Measurements from ENCODE around the gene ZNF569. TPM values are rescaled to one million over a fixed set of nuclear protein-coding genes. Genes with fewer than 3 reads are reported as not detected.
"Not testable (repeated sequence)": the region's sequence is repeated elsewhere in the genome, so short reads cannot be mapped to it uniquely, and the experiment has no call there.

ZNF569 gene
- total RNA-seq, 1 donor, result 6.9 TPM

- no peak for DNase-seq (ENCODE audit: insufficient read length, low spot score, missing footprints)
- H3K9me3 ChIP-seq (ENCODE audit: low read depth, low read length), result peaks cover 29% of the 10 kb centered on the region
Observed at GRCh38 chr19:37413313-37414084, 53.7 kb downstream of the ZNF569 start.

GRCh38 chr19:37412700-37413099, 54.5 kb downstream of the ZNF569 start:
- Histone ChIP-seq H3K27ac (ENCODE audit: low read depth, low read length) (no peak overlapping the region), H4K20me1 (ENCODE audit: insufficient read depth, low read length) (no peaks in the 10 kb centered on the region), H3K4me2 (ENCODE audit: insufficient read depth, low read length) (no peak overlapping the region), H3K4me3 (ENCODE audit: insufficient read depth, low read length) (no peak overlapping the region), H3K4me1 (ENCODE audit: insufficient read depth, low read length) (no peaks in the 10 kb centered on the region), H3K79me2 (ENCODE audit: insufficient read depth, low read length) (no peaks in the 10 kb centered on the region), H3K36me3 (ENCODE audit: insufficient read depth, low read length) (no peaks in the 10 kb centered on the region), H3K27me3 (ENCODE audit: insufficient read depth, low read length) (no peaks in the 10 kb centered on the region), H3K9me3 (ENCODE audit: low read depth, low read length) (peaks cover 31% of the 10 kb centered on the region), H2AFZ (ENCODE audit: low read length) (no peak overlapping the region)
- TF ChIP-seq CTCF (IDR thresholded peaks at IDR 0.05; ENCODE audit: extremely low read depth, low read depth, low read length), result no peak
- DNase-seq (ENCODE audit: insufficient read length, low spot score, missing footprints), result no peak

More at GRCh38 chr19:37413313-37414084, 53.7 kb downstream of the ZNF569 start:
- no peak for TF ChIP-seq CTCF (IDR thresholded peaks at IDR 0.05; ENCODE audit: extremely low read depth, low read depth, low read length)
- Histone ChIP-seq H2AFZ (ENCODE audit: low read length) (no peak overlapping the region), H3K27me3 (ENCODE audit: insufficient read depth, low read length) (no peaks in the 10 kb centered on the region), H3K4me1 (ENCODE audit: insufficient read depth, low read length) (no peaks in the 10 kb centered on the region), H3K4me2 (ENCODE audit: insufficient read depth, low read length) (no peak overlapping the region), H4K20me1 (ENCODE audit: insufficient read depth, low read length) (no peaks in the 10 kb centered on the region), H3K36me3 (ENCODE audit: insufficient read depth, low read length) (no peaks in the 10 kb centered on the region), H3K27ac (ENCODE audit: low read depth, low read length) (no peak overlapping the region), H3K79me2 (ENCODE audit: insufficient read depth, low read length) (no peaks in the 10 kb centered on the region), H3K4me3 (ENCODE audit: insufficient read depth, low read length) (no peak overlapping the region)

DNA sequence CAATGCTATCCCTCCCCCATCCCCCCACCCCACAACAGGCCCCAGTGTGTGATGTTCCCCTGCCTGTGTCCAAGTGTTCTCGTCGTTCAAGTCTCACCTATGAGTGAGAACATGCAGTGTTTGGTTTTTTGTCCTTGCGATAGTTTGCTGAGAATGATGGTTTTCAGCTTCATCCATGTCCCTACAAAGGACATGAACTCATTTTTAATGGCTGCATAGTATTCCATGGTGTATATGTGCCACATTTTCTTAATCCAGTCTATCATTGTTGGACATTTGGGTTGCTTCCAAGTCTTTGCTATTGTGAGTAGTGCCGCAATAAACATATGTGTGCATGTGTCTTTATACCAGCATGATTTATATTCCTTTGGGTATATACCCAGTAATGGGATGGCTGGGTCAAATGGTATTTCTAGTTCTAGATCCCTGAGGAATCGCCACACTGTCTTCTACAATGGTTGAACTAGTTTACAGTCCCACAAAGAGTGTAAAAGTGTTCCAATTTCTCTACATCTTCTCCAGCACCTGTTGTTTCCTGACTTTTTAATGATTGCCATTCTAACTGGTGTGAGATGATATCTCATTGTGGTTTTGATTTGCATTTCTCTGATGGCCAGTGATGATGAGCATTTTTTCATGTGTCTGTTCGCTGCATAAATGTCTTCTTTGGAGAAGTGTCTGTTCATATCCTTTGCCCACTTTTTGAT, 61.0 kb downstream of the ZNF569 start:
- H3K4me3 ChIP-seq (ENCODE audit: insufficient read depth, low read length); DNase-seq (ENCODE audit: insufficient read length, low spot score, missing footprints); H3K27ac ChIP-seq (ENCODE audit: low read depth, low read length); H4K20me1 ChIP-seq (ENCODE audit: insufficient read depth, low read length); H3K79me2 ChIP-seq (ENCODE audit: insufficient read depth, low read length); H3K27me3 ChIP-seq (ENCODE audit: insufficient read depth, low read length); H2AFZ ChIP-seq (ENCODE audit: low read length); H3K4me1 ChIP-seq (ENCODE audit: insufficient read depth, low read length); H3K4me2 ChIP-seq (ENCODE audit: insufficient read depth, low read length); H3K36me3 ChIP-seq (ENCODE audit: insufficient read depth, low read length): not testable (repeated sequence)
- peaks cover 10% of the 10 kb centered on the region for H3K9me3 ChIP-seq (ENCODE audit: low read depth, low read length)

GRCh38 chr19:37403403-37403802, 63.8 kb downstream of the ZNF569 start:
- Histone ChIP-seq H3K4me3 (ENCODE audit: insufficient read depth, low read length) (no peak overlapping the region), H3K4me1 (ENCODE audit: insufficient read depth, low read length) (no peaks in the 10 kb centered on the region), H4K20me1 (ENCODE audit: insufficient read depth, low read length) (no peaks in the 10 kb centered on the region), H3K27me3 (ENCODE audit: insufficient read depth, low read length) (no peaks in the 10 kb centered on the region), H3K4me2 (ENCODE audit: insufficient read depth, low read length) (no peak overlapping the region), H3K9me3 (ENCODE audit: low read depth, low read length) (peaks cover 14% of the 10 kb centered on the region), H3K27ac (ENCODE audit: low read depth, low read length) (no peak overlapping the region), H3K36me3 (ENCODE audit: insufficient read depth, low read length) (no peaks in the 10 kb centered on the region), H2AFZ (ENCODE audit: low read length) (no peak overlapping the region), H3K79me2 (ENCODE audit: insufficient read depth, low read length) (no peaks in the 10 kb centered on the region)
- no peak for TF ChIP-seq CTCF (IDR thresholded peaks at IDR 0.05; ENCODE audit: extremely low read depth, low read depth, low read length)
- peak; percentile 1 for DNase-seq (ENCODE audit: insufficient read length, low spot score, missing footprints)
